GM19463 (cell line): ENCODE results near the gene RAD1.
A peak's percentile ranks its signal among the peaks of the same experiment; 100 is the strongest.
"Not testable (repeated sequence)": the region's sequence is repeated elsewhere in the genome, so short reads cannot be mapped to it uniquely, and the experiment has no call there.

Source experiments
- ATAC-seq: cut with Tn5 transposase; IDR thresholded peaks from one replicate; pipeline ENCODE4 v1.9.1; 2021; ENCODE audit warnings: mild to moderate bottlenecking, moderate library complexity; ENCODE audit not compliant: unreplicated experiment

RAD1 gene

GRCh38 chr5:34915139-34915855 lies at the start of gene RAD1, which contains the start of gene BRIX1:
RAD1 (minus strand) TSS chr5:34915504; CDS start chr5:34914892, 612 bp downstream.
BRIX1 (plus strand) TSS chr5:34915711; CDS start chr5:34915739, 28 bp downstream.
- peak; percentile 98 for ATAC-seq

- ATAC-seq: peak; percentile 94
These were observed 44.0 kb upstream of the RAD1 start for GRCh38 chr5:34959323-34959722.

- ATAC-seq: peak; percentile 38
These were observed 42.8 kb upstream of the RAD1 start for GRCh38 chr5:34957857-34958690.

GRCh38 chr5:34957321-34957720 lies 42.0 kb upstream of the RAD1 start:
- no peak for ATAC-seq

- ATAC-seq: no peak
These were observed 29.2 kb upstream of the RAD1 start for GRCh38 chr5:34944460-34945047.

- no peak for ATAC-seq
These were observed 28.7 kb upstream of the RAD1 start for GRCh38 chr5:34944044-34944443.

GRCh38 chr5:34941936-34942335 lies 26.6 kb upstream of the RAD1 start:
- no peak for ATAC-seq

- ATAC-seq: no peak
These were observed 17.6 kb upstream of the RAD1 start for GRCh38 chr5:34932947-34933346.

- ATAC-seq: no peak
These were observed 15.6 kb upstream of the RAD1 start for GRCh38 chr5:34930870-34931269.

GRCh38 chr5:34930462-34930844 lies 15.1 kb upstream of the RAD1 start:
- no peak for ATAC-seq

- ATAC-seq: peak; percentile 65
These were observed 14.6 kb upstream of the RAD1 start for GRCh38 chr5:34929720-34930461.

GRCh38 chr5:34929134-34929719 lies 13.9 kb upstream of the RAD1 start, which contains the start of gene DNAJC21:
DNAJC21 (plus strand) TSS chr5:34929559; CDS start chr5:34929820, 261 bp downstream.
- peak; percentile 76 for ATAC-seq

- no peak for ATAC-seq
These were observed 13.0 kb upstream of the RAD1 start for GRCh38 chr5:34928267-34928666.

GRCh38 chr5:34927785-34928184 lies 12.5 kb upstream of the RAD1 start:
- no peak for ATAC-seq

GRCh38 chr5:34926318-34926888 lies 11.1 kb upstream of the RAD1 start:
- ATAC-seq: no peak

- ATAC-seq: no peak
These were observed 9.1 kb upstream of the RAD1 start for GRCh38 chr5:34924462-34924765.

GRCh38 chr5:34923694-34924461 lies 8.6 kb upstream of the RAD1 start:
- ATAC-seq: peak; percentile 79

GRCh38 chr5:34923256-34923655 lies 8.0 kb upstream of the RAD1 start:
- ATAC-seq: not testable (repeated sequence)

- no peak for ATAC-seq
These were observed 3.8 kb upstream of the RAD1 start for GRCh38 chr5:34919077-34919476.

- ATAC-seq: no peak
These were observed 2.7 kb upstream of the RAD1 start for GRCh38 chr5:34918025-34918424.
